Non-pigmented ciliary epithelial cell (primary cell): ENCODE data around the gene HSBP1.

ENCODE experiments used
- DNase-seq: peaks from one replicate; pipeline ENCODE4 v3.0.0-alpha.2; 2010; ENCODE audit warnings: low read depth

Gene HSBP1

GRCh38 chr16:83840060-83840617, 32.4 kb downstream of the HSBP1 start:
- DNase-seq, result no peak

GRCh38 chr16:83842291-83842690, 34.5 kb downstream of the HSBP1 start:
- no peak for DNase-seq

- no peak for DNase-seq
These were observed 35.2 kb downstream of the HSBP1 start for GRCh38 chr16:83842756-83843507.

- DNase-seq, result no peak
These were observed 35.9 kb downstream of the HSBP1 start for GRCh38 chr16:83843657-83844056.

GRCh38 chr16:83845263-83845662, 37.5 kb downstream of the HSBP1 start:
- DNase-seq, result no peak

- DNase-seq, result no peak
These were observed 39.8 kb downstream of the HSBP1 start for GRCh38 chr16:83847371-83848225.

- no peak for DNase-seq
These were observed 41.6 kb downstream of the HSBP1 start for GRCh38 chr16:83849421-83849820.

GRCh38 chr16:83850947-83851346, 43.2 kb downstream of the HSBP1 start:
- no peak for DNase-seq

- DNase-seq, result no peak
These were observed 43.7 kb downstream of the HSBP1 start for GRCh38 chr16:83851473-83851872.

GRCh38 chr16:83852774-83853173, 45.0 kb downstream of the HSBP1 start:
- DNase-seq, result no peak

GRCh38 chr16:83853834-83854233, 46.1 kb downstream of the HSBP1 start:
- no peak for DNase-seq

GRCh38 chr16:83854420-83854819, 46.6 kb downstream of the HSBP1 start:
- DNase-seq, result no peak

GRCh38 chr16:83856792-83857191, 49.0 kb downstream of the HSBP1 start:
- DNase-seq, result no peak

- DNase-seq, result no peak
These were observed 51.5 kb downstream of the HSBP1 start for GRCh38 chr16:83859265-83859664.

GRCh38 chr16:83862661-83863060, 54.9 kb downstream of the HSBP1 start:
- DNase-seq, result no peak

GRCh38 chr16:83863682-83864081, 55.9 kb downstream of the HSBP1 start:
- no peak for DNase-seq
